MM.1S (cell line): ENCODE measurements around the gene DDX50.

Experiments
- EZH2 ChIP-seq: fragments of 300-600 bp; sonication (generic); optimal IDR thresholded peaks from 2 replicates; pipeline ENCODE3; 2017; ENCODE audit warnings: low read depth, mild to moderate bottlenecking, antibody characterized with exemption, low read length, mixed read lengths
- EZH2phosphoT487 ChIP-seq: fragments of 300-600 bp; sonication (generic); IDR thresholded peaks from 2 replicates; pipeline ENCODE4 v1.6.1; 2018; ENCODE audit warnings: antibody characterized with exemption, low read length
- TF ChIP-seq, protein P1 (sequence below): fragments of 300-600 bp; sonication (generic); IDR thresholded peaks from 2 replicates; pipeline ENCODE4 v1.5.1; 2016; ENCODE audit warnings: antibody characterized with exemption, low read length, mixed read lengths

DNA sequence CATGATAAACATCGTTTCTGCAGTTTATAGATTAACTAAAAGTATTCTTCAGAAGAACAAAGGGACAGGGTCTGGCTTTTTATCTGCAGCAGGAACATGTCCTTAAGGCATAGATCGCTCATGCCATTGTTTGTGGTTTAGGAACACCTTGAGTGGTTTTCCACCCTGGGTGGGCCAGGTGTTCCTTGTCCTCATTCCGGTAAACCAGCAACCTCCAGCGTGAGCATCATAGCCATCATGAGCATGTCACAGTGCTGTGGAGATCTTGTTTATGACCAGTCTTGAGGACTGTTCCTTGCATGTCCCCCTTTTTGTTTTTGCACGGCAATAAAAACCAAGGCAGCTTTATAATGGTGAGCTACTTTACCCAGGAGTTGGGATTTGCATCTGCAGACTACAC, 39.9 kb upstream of the DDX50 start:
- TF ChIP-seq, protein P1, sequence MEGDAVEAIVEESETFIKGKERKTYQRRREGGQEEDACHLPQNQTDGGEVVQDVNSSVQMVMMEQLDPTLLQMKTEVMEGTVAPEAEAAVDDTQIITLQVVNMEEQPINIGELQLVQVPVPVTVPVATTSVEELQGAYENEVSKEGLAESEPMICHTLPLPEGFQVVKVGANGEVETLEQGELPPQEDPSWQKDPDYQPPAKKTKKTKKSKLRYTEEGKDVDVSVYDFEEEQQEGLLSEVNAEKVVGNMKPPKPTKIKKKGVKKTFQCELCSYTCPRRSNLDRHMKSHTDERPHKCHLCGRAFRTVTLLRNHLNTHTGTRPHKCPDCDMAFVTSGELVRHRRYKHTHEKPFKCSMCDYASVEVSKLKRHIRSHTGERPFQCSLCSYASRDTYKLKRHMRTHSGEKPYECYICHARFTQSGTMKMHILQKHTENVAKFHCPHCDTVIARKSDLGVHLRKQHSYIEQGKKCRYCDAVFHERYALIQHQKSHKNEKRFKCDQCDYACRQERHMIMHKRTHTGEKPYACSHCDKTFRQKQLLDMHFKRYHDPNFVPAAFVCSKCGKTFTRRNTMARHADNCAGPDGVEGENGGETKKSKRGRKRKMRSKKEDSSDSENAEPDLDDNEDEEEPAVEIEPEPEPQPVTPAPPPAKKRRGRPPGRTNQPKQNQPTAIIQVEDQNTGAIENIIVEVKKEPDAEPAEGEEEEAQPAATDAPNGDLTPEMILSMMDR, result no peak
- TF ChIP-seq EZH2phosphoT487 (no peak), EZH2 (no peak)
